Transverse colon (tissue), 3 donors: ENCODE measurements around the gene VAMP5.

Experiments used
- EP300 ChIP-seq: sonication (generic); formaldehyde crosslinking; IDR thresholded peaks from one replicate; pipeline ENCODE4 v1.6.1; 2017; ENCODE audit warnings: antibody characterized with exemption, low read depth
- POLR2A ChIP-seq: fragments of 450-650 bp; IDR thresholded peaks from one replicate; pipeline ENCODE4 v1.6.1; 2016; ENCODE audit warnings: antibody characterized with exemption, mild to moderate bottlenecking, moderate library complexity
- TF ChIP-seq, protein P1 (sequence below), 5 experiments: fragments of 200-600 bp in 3 of 5; fragments of 450-650 bp in 2 of 5; sonication (generic) in 3 of 5; IDR thresholded peaks; 1 replicate in 2 of 5; 2 replicates in 3 of 5; pipeline ENCODE4 v1.5.1; 2016 to 2017; ENCODE audit warnings: antibody characterized with exemption in 5 of 5, inconsistent platforms in 3 of 5, mild to moderate bottlenecking in 2 of 5, moderate library complexity in 1 of 5

DNA sequence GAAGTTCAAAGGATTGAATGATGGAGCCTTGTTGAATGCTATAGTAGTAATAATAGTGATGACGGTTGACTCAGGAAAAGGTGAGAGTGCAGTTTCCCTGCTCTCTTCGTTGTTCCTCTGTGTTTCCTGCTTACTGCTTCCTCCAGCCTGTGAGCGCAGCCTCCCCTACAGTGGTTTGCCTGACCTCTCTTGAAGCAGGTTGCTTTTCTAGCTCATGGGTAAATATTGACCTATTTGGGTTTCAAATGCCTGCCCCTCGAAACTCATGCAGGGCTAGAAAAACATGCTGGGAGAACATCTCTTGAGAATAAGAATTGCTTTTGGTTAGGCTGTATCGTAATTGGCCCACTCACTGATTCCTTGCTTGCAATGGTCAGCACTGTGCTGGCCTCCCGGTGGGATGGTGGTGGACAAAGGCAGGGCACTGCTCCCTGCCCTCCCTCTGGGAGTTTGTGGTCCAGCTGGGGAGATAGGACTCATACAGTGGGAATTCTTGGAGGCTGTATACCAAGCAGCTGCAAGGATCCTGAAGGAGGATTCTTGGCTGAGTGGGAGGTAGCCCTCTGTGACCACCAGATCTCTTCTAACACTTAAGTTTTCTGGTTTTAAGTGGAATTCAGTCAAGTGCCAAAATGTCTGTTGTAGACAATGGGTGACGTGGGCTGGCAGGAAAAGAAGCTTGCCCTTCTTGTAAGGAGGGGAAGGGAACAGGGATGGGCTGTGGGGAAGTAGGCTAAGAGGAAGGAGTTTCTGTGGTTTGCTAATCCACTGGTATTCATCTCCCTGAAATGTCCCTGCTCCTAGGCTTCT is 6.0 kb downstream of the VAMP5 start:
- TF ChIP-seq EP300 (no peak), POLR2A (no peak)
- TF ChIP-seq, protein P1, sequence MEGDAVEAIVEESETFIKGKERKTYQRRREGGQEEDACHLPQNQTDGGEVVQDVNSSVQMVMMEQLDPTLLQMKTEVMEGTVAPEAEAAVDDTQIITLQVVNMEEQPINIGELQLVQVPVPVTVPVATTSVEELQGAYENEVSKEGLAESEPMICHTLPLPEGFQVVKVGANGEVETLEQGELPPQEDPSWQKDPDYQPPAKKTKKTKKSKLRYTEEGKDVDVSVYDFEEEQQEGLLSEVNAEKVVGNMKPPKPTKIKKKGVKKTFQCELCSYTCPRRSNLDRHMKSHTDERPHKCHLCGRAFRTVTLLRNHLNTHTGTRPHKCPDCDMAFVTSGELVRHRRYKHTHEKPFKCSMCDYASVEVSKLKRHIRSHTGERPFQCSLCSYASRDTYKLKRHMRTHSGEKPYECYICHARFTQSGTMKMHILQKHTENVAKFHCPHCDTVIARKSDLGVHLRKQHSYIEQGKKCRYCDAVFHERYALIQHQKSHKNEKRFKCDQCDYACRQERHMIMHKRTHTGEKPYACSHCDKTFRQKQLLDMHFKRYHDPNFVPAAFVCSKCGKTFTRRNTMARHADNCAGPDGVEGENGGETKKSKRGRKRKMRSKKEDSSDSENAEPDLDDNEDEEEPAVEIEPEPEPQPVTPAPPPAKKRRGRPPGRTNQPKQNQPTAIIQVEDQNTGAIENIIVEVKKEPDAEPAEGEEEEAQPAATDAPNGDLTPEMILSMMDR (IDR thresholded peaks at IDR 0.05), result no peak
